ENCODE data around the gene HMBS. TPM values are rescaled to one million over a fixed set of nuclear protein-coding genes. Genes with fewer than 3 reads are reported as not detected.

HMBS gene
- total RNA-seq, 1 experiment from 2014 or later: 6.0 TPM

DNA sequence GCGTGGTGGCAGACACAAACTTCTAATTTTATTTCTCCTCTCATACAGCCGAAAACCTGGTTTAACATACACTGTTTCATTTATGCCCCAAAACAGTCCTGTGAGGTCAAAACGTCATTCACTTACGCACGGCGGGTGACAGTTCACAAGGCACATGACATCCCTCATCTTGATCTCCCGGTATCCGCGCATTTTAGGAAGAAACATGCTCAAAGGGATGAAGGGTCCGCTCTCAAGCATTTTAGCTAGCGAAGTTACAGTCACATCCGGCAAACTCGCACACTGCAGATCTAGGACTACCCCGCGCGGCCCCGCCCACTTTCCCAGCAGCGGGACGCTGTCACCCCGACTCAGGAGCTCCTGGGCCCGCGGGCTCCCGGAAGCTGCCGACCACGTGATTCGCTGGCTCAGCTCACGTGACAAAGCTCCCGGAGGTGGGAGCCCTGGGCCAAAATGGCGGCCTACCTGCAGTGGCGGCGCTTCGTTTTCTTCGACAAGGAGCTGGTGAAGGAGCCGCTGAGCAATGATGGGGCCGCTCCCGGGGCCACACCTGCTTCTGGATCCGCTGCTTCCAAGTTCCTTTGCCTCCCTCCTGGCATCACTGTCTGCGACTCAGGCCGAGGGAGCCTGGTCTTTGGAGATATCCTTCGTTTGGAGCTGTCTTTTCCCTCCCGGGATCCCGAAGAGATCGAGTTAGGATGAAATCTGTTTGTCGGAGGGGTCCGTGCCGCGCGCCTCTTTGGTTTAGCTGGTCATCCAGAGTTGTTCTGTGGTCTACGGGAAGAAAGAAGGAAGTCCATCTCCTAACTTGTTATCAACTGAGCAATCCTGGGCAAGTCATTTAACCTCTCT lies 17.1 kb upstream of the HMBS start, which contains the start of gene VPS11:
Gene VPS11 (plus strand): TSS at position 448 of the 852 bp plus-strand sequence. CDS start 6 bp downstream, at position 454.
- DNase-seq (ENCODE audit: low read depth): peak; percentile 98

DNA sequence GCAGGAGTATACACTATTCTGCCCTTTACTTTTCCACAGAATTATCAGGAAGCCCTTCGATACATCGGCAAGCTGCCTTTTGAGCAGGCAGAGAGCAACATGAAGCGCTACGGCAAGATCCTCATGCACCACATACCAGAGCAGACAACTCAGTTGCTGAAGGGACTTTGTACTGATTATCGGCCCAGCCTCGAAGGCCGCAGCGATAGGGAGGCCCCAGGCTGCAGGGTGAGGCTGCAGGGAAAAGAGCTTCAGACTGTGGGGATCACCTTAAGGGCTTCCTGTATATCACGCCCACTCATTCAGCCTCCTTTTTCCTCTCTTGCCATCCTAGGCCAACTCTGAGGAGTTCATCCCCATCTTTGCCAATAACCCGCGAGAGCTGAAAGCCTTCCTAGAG lies 6.8 kb upstream of the HMBS start:
- no peak for DNase-seq (ENCODE audit: low read depth)

DNA sequence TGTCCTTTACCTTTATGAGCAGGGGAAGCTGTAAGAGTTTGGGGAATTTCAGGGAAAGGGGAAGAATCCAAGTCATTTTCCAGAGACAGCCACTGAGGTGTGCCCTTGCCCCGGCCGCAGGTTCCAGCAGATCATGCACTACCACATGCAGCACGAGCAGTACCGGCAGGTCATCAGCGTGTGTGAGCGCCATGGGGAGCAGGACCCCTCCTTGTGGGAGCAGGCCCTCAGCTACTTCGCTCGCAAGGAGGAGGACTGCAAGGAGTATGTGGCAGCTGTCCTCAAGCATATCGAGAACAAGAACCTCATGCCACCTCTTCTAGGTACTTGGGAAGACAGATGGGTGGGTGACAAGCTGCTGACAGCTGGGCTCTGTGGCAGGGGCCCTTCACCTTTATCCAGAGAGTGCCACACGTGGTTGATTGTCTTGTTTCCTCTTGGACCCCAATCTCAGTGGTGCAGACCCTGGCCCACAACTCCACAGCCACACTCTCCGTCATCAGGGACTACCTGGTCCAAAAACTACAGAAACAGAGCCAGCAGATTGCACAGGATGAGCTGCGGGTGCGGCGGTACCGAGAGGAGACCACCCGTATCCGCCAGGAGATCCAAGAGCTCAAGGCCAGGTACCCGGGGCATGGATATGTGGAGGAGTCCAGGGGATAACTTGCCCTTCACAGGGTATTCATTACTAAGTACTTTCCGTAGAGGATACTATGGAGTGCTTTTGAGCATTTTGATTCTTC lies 5.8 kb upstream of the HMBS start:
- no peak for DNase-seq (ENCODE audit: low read depth)

DNA sequence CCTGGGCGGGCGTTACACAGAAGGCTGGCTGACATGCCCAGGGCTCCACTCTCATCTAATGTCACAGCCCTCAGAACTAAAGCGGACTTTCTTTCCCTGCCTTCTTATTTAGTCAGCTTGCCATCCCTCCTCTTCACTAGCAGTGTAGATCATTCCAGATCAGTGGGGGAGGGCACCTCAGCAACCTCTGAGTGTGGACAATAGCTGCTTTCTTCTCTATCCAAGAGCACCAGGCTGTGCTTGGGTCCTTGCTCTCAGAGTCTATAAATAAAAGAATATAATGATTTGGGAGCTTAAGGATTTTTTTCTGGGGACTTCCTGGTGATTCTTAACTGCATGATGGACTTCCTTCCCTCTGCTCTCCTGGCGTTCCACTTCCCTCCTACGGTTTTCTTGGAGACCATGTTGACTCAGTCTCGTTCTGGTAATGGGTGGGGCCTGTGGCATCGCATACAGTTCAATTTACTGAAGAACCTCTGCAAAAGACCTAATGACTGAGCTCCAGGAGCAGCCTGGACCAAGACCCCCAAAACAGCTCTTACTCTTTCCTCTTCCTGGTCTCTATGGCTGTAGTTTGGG lies 2.9 kb upstream of the HMBS start:
- DNase-seq (ENCODE audit: low read depth): no peak

DNA sequence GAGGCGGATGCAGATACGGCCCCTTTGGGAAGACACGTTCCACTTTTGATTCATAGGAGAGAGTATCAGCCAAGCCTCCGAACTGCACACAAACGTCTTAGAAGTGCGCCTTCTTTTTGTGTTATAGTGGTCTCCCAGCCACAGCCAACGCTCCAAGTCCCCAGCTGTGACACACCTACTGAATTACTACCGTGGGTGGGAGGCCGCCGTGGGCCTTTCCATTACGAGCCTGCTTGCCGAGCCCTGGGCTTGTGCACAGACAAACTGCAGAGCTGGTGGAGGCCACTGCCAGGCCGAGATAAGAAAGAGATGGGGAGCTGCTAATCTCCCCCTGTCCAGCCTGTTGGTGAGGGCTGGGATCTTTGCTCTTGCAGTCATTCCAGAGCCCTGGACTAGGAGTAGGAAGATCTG lies 761 bp downstream of the HMBS start:
- no peak for DNase-seq (ENCODE audit: low read depth)

DNA sequence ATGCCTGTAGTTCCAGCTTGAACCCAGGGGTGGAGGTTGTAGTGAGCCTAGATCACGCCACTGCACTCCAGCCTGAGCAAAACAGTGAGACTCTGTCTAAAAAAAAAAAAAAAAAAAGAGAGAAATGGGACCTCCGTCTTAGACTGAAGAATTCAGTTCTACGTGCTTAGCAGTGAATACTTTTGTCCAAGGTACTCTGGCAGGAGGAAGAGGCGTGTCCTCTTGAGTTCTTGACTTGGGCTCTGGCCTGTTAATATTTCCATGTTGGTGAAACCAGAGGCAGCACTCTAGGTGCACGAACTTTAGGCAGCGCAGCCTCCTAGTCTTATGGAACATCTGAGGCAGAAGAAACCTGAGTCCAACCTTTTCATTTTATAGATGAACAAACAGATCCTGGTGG lies 2.4 kb downstream of the HMBS start:
- no peak for DNase-seq (ENCODE audit: low read depth)

DNA sequence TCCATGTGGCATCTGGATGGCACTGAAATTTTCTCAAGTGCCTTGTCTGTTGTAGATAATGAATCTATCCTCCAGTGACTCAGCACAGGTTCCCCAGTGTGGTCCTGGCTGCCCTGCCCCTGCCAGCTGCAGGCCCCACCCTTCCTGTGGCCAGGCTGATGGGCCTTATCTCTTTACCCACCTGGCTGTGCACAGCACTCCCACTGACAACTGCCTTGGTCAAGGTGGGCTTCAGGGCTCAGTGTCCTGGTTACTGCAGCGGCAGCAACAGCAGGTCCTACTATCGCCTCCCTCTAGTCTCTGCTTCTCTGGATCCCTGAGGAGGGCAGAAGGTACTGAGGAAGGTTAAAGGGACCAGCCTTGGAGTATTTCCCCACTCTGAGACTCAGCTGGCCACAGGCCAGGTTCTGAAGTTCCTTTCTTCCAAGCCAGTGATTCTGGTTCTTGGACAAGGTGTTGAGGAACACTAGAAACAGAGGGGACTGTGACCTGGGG lies 3.1 kb downstream of the HMBS start:
- DNase-seq (ENCODE audit: low read depth): no peak

DNA sequence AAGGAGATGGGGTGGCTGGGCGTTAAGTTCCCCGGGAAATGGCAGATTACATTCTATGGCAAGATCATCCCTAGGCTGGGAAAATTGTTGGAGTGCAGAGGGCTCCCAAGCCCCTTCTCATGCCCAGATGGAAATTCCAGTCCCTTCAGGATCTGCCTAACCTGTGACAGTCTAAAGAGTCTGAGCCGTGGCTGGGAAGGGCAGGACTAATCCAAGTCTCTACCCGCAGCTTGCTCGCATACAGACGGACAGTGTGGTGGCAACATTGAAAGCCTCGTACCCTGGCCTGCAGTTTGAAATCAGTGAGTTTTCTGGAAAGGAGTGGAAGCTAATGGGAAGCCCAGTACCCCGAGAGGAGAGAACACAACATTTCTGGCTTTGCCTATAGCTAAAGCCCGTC lies 3.7 kb downstream of the HMBS start:
- no peak for DNase-seq (ENCODE audit: low read depth)

DNA sequence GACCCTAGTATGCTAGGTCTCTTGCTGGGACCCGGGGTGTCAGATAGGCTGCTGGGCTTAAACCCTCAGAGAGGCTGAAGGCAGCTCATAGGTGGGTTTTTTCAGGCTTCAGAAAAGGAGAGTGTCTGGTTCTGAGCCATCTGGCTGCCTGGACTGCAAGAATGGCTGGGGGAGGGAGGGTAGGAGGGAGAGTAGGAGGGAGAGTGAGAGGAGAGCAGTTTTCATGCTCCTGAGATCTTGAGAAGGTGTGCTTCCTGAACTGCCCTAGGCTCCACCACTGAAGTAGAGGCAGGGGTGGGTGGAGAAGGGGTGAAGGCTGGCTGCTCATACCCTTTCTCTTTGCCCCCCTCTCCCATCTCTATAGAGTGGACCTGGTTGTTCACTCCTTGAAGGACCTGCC lies 4.6 kb downstream of the HMBS start:
- no peak for DNase-seq (ENCODE audit: low read depth)

DNA sequence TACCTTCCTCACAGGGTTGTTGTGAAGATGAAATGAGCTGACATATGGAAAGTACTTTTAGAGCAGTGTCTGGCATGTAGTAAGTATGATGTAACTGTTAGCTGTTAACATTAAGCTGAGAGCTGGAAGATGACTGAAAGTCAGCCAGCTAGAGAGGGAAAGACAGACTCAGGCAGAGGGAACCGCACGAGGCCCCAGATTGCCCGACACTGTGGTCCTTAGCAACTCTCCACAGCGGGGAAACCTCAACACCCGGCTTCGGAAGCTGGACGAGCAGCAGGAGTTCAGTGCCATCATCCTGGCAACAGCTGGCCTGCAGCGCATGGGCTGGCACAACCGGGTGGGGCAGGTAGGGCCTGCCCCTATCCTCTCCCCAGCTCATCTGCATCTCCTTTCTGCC lies 6.5 kb downstream of the HMBS start:
- no peak for DNase-seq (ENCODE audit: low read depth)

DNA sequence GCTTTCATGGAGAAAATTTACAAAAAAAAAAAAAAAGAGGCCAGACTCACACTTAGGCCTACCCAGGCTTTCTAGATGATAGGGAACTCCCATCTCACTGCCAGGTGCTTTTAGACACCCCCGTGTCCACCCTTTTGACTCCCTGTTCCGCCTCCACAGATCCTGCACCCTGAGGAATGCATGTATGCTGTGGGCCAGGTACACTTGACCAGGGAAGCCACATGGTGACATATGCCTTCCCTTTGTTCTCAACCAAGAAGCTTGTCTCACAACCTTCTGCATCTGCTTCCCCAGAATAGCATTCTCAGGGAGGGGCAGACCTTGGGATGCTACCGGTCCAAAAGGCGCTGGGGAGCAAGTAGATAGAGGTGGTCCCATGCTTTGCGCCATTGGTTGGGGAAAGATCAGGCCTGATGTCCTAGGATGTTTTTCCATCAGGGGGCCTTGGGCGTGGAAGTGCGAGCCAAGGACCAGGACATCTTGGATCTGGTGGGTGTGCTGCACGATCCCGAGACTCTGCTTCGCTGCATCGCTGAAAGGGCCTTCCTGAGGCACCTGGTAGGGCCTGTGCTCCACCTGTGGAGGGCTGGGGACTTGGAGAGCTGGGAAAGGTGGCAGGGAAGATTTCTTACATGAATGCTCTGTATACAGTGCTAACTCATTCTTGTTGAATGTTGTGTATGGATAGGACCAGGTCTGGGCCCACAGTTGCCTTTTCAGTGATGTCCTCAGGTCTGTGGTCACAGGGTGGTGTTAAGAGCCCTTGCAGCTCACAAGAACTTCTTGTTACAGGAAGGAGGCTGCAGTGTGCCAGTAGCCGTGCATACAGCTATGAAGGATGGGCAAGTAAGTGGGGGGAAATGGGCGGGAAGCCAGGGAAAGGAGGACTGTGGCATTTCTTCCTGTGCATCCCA lies 7.5 kb downstream of the HMBS start:
- no peak for DNase-seq (ENCODE audit: low read depth)

DNA sequence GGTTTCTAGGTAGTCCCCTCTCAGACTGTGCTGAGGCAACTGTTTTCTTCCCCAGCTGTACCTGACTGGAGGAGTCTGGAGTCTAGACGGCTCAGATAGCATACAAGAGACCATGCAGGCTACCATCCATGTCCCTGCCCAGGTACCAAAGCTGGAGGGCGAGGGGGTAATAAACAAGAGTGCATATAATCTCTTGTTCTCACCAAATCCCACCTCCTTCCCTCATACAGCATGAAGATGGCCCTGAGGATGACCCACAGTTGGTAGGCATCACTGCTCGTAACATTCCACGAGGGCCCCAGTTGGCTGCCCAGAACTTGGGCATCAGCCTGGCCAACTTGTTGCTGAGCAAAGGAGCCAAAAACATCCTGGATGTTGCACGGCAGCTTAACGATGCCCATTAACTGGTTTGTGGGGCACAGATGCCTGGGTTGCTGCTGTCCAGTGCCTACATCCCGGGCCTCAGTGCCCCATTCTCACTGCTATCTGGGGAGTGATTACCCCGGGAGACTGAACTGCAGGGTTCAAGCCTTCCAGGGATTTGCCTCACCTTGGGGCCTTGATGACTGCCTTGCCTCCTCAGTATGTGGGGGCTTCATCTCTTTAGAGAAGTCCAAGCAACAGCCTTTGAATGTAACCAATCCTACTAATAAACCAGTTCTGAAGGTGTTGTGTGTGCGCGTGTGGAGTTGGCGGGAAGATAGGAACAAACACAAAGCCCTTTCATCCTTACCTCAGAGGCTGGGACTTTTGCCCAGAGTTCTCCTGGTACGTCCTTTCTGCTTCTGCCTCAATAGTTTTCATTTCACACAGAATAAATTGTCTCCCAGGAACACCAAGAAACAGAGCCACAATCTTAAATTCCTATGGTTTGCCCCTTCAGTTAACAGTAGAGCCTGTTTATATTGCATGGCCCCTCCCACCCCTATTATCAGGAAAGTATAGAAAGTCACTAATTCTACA lies 8.5 kb downstream of the HMBS start:
- no peak for DNase-seq (ENCODE audit: low read depth)

DNA sequence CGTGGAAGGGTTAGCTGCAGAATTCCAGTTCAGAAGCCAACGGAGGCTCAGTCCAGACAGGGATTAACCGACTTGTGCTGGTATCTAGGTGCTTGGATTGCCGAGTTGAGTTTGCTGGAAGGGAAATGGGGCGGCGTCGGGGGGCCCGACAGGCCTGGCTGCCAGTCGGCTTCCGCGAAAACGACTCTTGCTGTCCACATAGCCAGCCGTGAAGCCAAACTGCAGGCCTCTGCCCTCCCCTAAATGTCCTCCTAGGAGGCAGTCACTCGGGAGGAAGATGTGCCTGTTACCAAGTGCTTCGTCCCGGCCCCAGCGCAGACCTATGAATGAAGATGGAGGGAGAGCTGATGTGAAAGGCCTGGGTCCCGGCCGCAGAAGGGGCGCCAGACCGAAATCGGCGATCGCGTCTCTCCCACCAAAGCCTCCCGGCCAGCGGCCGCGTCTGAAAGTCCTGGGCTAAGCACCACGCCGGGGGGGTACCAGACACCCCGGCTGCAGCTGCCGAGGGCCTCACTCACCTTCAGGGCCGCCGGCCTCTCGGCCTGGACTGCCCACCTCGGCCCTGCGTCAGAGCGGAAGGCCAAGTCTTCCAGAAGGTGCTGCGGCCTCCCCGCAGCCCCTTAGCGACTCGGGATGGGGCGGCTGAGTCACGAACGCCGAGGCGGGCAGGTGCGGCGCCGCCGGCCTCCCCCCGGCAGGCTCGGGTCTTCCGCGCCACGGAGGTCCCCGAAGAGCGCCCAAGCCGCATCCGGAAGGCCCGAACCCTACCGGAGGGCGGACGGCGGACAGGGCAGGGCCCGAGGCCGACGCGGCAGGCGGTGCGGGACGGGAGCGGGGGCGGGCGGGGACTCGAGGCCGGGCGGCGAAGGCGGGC lies 9.5 kb downstream of the HMBS start:
- DNase-seq (ENCODE audit: low read depth): peak; percentile 41

DNA sequence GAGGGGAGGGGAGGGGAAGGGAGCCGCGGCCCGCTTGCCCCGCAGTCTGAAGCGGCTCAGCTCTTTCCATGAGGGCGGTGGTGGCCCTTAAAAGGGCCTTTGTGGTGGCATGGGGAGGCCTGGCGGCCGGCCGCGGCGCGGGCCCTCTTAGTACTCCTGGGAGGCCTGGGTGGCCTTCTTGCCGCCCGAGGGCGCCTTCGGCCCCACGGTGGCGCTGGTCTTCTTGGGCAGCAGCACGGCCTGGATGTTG lies 10.1 kb downstream of the HMBS start:
- DNase-seq (ENCODE audit: low read depth): peak; percentile 84

DNA sequence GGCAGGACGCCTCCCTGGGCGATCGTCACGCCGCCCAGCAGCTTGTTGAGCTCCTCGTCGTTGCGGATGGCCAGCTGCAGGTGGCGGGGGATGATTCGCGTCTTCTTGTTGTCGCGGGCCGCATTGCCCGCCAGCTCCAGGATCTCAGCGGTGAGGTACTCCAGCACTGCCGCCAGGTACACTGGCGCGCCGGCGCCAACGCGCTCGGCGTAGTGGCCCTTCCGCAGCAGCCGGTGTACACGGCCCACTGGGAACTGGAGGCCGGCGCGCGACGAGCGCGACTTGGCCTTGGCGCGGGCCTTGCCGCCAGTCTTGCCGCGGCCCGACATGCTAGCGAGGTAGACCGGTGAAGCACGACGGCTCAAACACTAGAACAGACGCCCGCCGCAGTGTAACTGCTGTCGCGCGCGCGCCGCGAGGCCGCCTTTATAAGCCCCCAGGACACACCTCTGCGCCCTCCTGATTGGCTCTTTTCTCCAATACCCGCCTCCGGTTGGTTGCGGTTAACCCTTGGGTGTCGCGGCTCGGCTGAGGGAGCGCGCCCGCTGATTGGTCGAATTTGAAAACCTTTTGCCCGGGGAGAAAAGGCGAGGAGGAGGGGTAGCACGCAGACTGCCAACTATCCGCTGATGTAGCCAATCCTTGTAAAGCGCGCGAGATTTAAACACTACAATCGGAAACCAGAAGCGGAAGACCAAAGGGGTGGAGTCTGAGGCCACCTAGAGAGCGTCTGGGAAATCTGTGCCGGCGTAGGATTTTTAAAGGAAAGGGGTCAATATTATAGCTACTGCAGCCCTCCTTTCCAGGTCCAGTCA lies 10.6 kb downstream of the HMBS start:
- peak; percentile 98 for DNase-seq (ENCODE audit: low read depth)

DNA sequence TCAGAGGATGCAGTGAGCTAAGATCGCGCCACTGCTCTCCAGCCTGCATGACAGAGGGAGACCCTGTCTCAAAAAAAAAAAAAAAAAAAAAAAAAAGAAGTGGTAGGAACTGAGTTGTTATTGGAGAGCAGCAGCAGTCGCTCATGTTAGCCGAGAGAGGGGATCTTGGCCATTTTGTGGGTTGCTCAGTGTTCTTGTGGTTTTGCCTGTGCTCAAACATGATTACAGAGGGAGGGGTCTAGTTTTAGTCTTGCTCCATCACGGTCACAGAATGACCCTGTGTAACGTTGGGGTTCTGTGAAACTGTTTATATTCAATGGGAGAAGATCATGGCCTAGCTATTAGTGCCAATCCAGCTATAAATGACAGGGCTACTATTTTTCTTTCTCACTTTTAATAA lies 15.0 kb downstream of the HMBS start:
- no peak for DNase-seq (ENCODE audit: low read depth)

DNA sequence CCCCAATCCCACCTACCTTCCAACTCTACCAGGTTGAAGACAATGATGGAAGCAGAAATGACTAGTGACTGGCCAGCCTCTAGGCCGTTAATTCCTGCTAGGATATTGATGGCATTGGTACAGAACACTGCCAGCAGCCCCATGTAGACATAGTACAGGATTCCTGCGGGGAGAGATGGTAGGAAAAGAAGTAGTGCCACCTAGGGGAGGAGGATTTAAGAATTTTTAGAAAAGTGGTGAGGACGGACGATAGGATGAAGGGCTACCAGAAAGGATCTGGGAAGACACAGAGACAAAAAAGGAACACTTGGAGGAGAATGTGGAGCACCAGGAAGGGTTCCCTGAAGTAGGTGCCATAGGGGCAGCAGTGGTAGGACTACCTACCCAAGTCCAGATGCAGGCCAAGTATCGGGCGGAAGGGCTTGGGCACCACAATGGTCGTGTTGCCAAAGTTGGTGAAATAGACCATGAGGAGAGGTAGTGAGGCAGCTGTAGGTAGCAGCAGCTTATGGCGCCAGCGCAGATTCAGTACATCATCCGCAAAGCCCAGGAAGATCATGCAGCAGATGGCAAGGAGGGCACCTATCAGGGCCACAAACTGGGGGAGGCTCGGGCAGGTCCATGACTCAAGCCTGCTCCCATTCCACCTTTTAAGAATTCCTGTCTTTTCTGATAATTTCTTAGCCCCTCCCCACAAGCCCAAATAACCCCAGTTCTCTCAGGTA lies 15.7 kb downstream of the HMBS start:
- DNase-seq (ENCODE audit: low read depth): peak; percentile 21

Measured in Daoy (cell line).